Right hindlimb (tissue), 1 donor: ENCODE results near the gene RAP1GAP2.
"Not testable (repeated sequence)": the region's sequence is repeated elsewhere in the genome, so short reads cannot be mapped to it uniquely, and the experiment has no call there.

Experiments used
- DNase-seq: peaks from one replicate; pipeline ENCODE4 v3.0.0-alpha.2; 2018

The RAP1GAP2 gene

DNA sequence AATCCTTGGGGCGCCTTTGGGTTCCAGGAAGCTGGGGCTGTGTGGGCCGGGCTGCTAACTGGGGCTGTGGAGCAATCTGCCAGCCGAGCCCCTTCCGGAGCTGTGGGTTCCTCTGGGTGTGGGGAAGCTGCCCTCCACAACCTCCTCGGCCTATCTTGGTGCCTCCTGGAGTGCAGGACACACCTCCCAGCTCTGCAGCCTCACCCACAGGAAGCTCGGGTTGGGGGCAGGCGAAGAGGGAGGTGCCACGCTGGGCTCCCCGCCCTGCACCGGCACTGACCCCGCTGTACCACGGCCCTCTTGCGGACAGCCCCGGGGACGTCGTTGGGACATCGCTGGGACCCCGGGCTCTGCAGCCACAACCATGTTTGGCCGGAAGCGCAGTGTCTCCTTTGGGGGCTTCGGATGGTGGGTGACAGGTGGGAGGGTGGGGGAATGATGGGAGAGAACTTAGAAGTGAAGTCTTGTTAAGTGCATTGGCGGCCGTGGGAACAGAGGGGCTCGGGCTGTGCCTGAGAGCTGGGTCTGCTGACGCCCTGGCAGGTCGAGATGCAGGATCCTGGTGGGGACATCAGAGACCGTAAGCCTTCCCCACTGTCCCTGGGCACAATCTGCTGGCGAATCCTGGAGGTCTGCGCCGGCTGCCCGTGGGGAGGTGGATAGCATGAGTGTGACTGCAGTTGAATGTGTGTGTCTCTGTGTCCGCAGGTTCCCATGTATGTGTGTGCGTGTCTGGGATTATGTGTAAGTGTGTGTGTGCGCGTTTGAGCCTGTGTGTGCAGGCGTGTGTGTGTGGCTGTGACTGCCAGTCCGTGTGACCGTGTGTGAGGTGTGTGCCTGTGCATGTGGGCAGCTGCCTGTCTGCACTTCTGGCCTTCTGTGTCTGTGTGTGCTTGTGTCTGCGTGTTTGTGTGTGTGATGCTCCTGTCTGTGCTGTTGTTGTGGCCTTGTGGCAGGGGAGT, at the start of gene RAP1GAP2:
RAP1GAP2 (plus strand) TSS at position 275 of the 962 bp plus-strand sequence; CDS start at position 365, 90 bp downstream.
- DNase-seq: no peak

DNA sequence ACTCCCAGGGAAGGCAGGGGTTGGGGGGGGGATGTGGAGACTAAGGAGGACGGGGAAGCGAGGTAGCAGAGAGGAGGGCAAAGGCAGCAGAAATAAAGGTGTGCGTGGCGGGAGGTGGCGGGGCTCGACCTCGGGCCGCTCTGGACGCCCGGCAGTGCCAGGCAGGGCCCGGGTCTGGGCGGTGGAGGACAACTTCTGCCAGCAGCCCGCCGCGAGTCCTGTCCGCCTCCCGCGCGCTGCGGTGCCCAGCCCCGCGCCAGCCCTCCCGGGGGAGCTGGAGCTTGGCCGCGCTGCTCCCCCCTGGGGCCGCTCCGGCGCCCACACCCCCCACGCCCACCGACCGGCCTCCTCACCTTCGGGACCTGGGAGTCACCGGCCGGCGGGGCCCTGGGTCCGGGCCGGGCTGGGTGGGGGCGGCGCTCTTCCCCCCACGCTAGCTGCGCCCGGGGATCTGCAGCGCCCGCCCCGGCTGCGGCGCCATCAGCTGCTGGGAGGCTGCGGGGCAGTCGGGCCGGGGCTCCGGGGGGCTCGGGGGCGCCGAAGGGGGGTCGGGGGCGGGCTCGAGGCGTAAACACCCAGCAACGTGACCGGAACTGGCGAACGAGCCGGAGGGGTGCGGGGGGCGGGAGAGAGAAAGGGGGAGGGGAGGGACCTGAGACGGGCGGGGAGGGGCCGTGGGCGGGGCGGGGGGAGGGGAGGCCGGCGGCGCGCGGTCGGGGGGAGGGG, 47.0 kb upstream of the RAP1GAP2 start, which contains the start of gene CCDC92B:
CCDC92B (minus strand) TSS at position 595 of the 726 bp plus-strand sequence. CDS start 14,507 bp downstream, outside the sequence.
- DNase-seq: no peak

DNA sequence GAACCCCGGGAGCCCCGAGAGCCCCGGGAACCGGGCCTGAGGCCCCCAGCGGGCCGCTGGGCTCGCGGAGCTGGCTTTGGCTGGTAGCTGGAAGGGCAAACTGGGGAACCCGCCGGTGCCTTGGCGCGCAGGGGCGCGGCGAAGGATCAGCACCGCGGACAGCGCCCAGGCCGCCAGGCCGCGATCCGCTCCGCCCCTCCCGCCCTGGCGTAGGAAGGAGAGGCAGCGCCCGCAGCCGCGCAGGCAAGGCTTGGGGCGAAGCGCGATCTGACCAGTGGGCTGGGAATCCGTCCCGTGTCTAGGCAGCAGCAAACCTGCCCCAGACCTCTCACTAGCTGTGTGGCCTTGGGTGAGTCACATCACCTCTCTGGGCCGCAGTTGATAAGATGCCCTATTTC, 46.5 kb upstream of the RAP1GAP2 start:
- DNase-seq: peak; percentile 81

DNA sequence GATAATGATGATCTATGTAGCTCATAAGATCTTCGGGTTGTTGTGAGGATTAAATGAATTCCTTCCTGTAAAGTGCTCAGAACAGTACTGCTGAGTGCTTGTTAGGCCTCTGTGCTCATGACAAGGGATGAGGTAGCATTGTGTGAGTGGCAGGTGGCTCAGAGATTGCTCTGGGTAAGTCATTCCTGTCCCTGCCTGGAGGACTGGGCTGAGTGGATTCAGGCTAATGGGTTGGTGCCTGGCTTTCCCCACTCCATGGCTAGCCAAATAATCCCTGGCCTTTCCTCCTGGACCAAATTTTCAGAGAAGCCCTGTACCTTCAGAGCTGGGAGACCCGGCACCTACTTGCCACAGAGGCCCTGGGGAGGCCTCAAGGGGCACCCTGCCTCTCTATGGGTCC, 45.5 kb upstream of the RAP1GAP2 start:
- DNase-seq: no peak

DNA sequence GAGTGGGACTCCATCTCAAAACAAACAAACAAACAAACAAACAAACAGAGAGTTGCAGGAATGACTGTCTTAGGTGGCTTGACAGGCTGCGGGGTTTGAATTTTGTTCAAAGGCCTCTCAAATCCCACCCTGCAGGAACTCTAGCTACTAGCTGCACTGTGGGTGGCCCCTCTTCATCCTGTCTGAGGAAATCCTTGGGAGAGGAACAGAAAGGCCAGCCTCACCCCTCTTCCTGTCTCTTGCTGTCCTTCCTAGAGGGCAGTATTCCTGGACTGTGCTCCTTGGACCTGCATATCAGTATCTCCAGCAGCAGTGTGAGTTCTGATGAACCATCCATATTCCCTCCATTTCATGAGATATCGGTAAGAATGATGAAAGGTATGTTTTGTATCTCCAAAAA, 44.7 kb upstream of the RAP1GAP2 start:
- no peak for DNase-seq

DNA sequence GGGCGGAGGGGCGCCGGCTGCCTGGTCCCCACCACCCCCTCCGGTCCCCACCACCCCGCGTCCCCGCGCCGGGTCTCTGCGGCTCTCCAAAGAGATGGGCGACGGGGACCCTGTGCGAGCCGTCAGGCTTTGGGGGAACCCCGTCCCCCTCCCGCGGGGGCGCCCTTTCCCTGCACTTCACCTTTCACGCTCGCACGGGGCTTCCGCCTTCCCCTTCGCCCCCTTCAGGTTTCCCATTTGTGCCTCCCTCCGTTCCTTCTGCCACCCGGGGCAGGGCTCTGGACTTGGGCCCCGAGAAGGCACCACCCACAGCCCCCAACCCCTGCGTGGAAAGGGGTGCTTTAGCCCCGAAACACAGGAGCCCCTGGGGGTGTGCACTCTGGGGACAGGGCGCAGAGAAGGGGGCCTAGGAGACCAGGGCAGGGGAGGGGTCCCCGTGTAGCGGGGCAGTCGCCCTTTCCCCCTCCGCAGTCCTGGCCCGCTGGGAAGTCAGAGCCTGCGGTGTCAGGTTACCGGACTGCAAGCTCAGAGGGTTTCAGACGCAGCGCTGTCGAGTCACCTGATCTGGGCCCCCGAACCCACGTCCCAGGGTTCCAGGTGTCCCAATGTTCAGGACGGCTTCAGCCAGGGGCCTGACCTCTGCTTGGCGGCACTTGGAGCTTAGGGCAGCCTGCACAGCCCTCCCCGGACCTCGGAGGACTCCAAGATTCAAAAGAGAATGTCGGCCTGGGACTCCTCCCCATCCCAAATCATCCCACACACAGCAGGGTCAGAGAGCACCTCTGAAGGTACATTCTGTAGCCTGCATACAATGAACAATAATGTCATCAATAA, 40.1 kb upstream of the RAP1GAP2 start:
- no peak for DNase-seq

DNA sequence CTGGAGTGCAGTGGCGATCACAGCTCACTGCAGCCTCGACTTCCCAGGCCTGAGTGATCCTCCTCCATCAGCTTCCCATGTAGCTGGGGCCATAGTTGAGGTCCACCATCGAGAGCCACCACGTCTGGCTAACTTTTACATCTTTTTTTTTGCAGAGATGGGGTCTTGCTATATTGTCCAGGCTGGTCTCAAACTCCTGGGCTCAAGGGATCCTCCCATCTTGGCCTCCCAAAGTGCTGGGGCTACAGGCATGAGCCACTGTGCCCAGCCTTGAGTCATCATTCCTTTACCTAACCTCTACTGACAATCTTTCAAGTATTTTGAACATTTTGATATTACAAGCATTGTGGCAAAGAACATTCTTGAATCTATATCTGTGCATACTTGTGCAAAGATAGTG, 37.4 kb upstream of the RAP1GAP2 start:
- no peak for DNase-seq

DNA sequence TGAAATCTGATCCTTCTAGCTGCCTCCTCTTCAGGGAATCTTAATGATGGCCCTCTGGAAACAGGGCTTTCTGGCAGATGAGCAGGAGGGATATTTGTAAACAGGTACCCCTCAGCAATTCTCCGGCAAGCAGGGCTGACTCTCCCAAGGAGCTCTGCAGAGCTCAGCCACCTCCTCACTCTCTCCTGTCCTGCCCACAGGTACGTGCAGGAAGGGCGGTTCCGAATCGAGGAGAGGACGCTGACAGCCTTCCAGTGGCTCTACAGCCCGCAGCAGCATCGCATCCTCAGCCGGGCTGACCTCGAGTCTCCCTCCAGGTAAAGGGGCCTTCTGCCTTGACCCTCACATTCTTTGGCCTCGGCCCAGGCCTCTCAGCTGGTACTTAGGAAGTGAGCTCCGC, 26.1 kb upstream of the RAP1GAP2 start:
- DNase-seq: no peak

DNA sequence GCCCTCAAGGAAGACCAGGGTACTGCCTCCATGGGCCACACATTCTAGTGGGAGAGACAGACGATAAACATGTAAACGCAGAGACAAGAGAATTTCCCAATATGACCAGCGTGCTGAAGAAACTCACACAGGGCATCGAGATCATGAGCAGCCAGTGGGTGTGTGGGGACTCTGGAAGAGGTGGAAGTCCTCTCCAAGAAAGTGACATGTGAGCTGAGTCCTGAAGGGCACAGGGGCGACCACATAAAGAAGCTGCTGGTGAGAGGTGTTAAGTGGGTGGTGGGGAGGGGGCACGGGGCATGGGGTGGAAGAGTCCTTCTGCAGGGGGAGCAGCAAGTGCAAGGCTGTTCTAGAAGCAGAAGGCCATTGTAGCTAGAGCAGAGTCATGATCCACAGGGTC, 21.0 kb upstream of the RAP1GAP2 start:
- DNase-seq: no peak

DNA sequence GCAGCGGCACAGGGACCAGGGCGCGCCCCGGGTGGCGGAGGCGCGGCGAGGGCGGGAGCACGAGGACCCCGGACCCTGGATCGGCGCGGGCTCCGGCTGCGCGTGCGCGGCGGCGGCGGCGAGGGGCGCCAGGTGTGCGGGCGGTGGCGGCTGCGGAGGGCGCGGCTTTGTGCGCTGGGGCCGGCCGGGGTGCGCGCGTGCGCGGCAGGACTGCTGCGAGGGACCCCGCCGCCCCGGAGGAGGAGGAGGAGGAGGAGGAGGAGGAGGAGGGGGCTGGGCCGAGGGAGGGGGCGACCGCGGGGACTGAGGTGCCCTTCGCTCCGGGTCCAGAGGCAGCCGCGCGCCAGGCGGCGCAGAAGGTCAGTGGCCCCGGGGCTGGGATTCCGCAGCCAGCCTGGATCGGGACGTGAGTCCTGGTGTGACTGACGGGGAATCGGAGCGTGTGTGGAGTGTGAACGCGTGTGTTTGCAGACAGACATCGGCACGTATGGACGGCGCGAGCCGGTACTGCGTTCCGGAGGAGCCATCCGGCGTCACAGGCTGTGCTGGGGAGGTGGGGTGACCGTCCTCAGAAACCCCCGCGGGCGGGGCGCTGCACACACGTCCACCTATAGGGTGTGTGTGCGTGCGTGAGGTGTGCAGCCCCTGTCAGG, 19.5 kb upstream of the RAP1GAP2 start:
- DNase-seq: no peak

DNA sequence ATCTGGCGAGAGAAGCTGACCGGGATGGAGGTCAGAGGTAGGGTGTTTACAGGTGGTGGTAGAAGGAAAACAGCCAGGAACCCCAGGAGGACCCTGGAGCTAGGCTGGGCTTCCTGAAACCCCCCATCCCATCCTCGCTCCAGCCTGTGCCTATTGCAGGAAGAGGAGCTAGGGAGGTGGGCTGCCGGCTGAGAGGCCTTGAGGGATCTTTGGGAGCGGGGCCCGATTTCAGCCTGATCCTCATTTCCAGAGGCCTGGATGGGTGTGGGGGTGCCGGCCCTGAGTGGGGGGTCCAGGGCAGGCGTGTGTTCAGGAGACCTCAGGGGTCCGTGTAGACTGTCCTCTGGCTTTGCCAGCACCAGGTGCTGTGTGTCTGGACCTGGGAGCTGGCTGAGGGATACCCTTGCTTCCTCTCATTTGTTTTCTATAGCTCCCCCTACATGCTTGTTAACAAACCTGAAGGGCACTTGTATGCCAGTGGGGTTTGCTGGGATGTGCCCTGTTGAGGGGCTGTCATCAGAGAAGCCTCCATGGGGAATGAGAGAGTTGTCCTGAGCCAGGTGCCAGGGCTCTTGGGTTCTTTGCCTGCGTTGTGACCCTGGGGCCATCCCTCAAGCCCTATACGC, 18.9 kb upstream of the RAP1GAP2 start:
- DNase-seq: no peak

DNA sequence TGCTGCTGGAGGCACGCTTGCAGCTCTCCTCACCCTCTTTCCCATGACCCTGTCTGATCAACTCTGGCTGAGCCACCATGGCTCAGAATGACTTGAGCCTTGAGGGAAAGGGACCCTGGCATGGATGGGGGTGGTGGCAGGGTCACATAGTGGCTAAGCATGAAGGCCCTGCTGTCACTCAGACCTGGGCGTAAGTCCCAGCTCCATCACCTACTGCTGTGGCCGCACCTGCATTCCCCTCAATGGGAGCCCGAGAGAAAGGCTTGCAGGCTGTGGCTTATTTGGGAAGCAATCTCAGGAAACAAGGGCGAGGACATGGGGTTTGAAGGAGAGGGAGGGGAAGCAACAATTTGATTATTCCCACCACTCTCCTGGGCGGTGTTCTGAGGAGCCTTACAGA, 17.7 kb upstream of the RAP1GAP2 start:
- DNase-seq: no peak

DNA sequence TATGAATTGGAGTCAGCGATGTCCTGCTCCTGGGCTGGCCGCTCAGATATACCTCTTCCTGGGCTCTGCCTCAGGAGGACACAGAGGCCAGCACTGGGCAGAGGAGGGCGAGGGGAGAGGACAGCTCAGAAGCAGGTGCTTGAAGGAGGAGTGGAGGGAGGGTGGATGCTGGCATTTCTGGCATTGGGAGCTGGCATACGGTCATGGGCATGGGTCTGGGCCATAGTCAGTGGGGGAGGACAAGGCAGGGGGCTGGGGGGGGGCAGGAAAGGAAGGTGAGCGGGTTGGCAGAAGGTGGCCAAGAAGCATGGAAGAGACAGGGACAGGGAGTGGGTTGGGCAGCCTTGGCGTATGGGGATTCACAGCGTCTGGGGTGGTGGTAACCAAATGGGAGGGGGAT, 16.7 kb upstream of the RAP1GAP2 start:
- DNase-seq: no peak

DNA sequence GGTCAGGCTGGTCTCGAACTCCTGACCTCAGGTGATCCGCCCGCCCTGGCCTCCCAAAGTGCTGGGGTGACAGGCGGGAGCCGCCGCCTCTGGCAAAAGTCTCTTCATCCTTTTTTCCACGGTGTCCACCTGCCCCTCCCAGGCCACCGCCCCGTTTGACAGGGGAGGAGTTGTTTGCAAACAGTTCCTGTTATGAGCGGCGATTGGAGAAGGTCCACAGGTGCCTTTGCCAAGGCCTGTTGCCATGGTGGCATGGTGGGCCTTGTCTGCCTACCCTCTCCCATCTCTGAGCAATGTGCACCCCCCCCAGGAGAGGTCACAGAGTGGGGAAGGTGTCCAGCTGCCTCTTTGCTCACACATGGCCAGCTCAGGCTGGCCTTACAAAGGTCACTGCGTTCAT, 16.0 kb upstream of the RAP1GAP2 start:
- DNase-seq: no peak

DNA sequence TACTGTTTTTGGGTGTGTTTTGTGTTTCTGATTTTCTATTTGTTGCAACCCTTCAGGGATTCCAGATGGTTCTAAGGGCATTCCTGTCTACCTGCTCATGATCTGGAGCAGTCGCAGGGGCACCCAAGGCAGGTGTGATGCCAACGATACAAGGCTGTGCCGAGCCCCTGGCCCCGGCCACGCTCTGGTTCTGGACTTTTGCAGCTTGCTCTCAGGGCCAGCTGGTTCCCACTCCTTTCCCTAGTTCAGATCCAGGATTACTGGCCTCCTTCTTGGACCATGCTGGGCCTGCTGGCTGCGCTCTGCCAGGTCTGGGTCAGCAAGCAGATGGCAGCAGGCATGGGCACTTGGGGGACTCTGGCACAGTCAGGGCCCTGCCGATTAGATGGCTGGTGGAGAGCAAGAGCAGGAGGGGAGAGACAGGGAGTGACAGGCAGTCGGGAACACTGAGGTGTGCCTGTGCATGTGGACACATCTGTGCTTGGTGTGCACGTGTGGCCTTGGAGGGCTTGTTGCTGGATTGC, 15.2 kb upstream of the RAP1GAP2 start:
- no peak for DNase-seq

DNA sequence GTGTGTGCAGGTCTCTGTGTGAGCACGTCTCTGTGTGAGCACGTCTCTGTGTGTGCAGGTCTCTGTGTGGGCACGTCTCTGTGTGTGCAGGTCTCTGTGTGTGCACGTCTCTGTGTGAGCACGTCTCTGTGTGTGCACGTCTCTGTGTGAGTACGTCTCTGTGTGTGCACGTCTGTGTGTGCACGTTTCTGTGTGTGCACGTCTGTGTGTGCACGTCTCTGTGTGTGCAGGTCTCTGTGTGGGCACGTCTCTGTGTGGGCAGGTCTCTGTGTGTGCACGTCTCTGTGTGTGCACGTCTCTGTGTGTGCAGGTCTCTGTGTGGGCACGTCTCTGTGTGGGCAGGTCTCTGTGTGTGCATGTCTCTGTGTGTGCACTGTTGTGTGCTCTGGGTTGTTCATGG, 14.6 kb upstream of the RAP1GAP2 start:
- not testable (repeated sequence) for DNase-seq

DNA sequence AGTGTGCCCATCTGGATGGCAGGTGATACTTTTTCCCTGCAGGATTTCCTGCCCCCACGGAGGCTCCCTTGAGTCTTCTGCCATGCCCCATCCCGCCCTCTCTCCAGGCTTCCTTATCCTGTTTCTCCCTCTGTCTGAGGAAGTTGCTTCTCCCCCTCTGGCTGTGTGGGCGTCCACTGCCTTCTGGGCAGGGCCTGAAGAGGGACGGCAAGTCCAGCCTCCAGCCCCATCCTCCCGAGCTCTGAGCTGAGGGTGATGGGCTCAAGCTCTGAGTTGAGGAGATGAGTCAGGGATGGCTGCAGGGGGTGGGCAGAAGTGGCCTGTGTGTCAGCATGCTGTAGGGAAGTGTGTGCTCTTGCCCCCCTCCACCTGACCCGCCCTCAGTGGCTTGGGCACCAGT, 14.2 kb upstream of the RAP1GAP2 start:
- no peak for DNase-seq

DNA sequence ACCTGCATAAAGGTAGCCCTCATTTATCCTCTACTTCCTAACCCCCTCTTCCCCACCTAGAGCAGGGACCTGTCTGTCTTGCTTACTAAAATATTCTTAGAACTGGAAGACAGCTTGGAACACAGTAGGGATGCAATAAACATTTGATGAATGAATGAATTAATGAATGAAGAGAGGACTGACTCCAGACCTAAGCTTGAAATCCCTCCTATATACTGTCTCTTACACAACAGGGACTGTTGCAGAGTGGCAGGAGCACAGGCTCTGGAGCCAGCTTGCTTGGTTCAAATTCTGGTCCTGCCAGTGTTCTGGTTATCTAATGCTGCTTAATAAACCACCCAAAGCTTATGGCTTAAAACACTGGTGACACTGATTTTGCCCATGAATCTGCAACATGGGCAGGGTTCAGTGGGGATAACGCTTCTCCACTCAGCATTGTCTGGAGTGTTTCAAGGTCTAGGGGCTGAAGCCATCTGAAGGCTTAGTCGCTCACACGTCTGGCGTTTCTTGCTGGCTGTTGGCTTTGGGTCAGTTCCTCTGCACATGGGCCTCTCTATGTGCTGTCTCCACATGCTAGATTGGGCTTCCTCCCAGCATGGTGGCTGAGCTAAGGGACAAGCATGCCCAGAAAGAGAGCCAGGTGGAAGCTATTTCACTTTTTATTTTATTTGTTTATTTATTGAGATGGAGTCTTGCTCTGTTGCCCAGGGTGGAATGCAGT, 12.8 kb upstream of the RAP1GAP2 start:
- DNase-seq: no peak

DNA sequence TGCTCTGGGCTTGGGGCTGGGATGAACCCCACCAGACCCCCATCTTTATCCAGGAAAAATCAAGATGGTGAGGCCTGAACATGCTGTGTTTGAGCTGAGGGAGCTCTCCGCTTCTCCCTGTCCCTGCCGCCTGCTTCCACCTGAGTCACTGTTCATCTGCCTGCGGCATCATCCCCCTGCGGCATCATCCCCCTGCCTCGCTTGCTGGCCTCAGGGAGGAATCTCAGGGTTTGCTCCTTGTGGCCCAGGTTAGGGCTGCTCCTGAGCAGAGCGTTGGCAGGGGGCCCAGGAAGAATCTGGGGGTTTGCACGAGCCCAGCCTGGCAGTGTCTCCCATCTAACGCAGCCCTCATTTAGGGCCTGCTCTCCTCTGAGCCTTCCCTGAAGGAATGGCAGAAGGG, 11.4 kb upstream of the RAP1GAP2 start:
- DNase-seq: no peak

DNA sequence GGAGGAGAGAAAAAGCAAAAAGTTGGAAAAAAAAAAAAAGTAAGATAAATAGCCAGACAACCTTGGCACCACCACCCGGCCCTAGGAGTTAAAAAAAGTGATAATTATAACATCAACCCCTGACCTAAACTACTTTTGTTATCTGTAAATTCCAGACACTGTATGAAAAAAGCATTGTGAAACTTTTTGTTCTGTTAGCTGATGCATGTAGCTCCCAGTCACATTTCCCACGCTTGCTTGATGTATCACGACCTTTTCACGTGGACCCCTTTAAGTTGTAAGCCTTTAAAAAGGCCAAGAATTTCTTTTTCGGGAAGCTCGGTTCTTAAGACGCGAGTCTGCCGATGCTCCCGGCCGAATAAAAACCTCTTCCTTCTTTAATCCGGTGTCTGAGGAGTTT, 10.9 kb upstream of the RAP1GAP2 start:
- not testable (repeated sequence) for DNase-seq
